CD14-positive monocyte (primary cell): ENCODE results near the gene DCAF8L1. TPM values are rescaled to one million over a fixed set of nuclear protein-coding genes. Genes with fewer than 3 reads are reported as not detected.

Source experiments
- DNase-seq, 3 donors: peaks; one replicate each; pipeline ENCODE4 v3.0.0-alpha.2; 2011 to 2022
- H2AFZ ChIP-seq: 2 replicates; pipeline ENCODE4 v1.6.0; 2012; ENCODE audit warnings: mild to moderate bottlenecking, low read depth, low read length, inconsistent platforms; ENCODE audit not compliant: insufficient read depth, poor library complexity, severe bottlenecking
- H3K27ac ChIP-seq, 2 donors: 1 replicate in 1 of 2; 2 replicates in 1 of 2; pipeline ENCODE4 v1.5.1; 2012 to 2013; ENCODE audit warnings: low read length in 2 of 2, control low read depth in 1 of 2, inconsistent platforms in 1 of 2, low read depth in 1 of 2, mild to moderate bottlenecking in 1 of 2
- H3K27me3 ChIP-seq, 2 donors: one replicate each; pipeline versions ENCODE4 v1.6.0 to v1.6.1; 2011 to 2013; ENCODE audit warnings: low read length in 2 of 2; ENCODE audit not compliant: control insufficient read depth in 2 of 2, insufficient read depth in 2 of 2
- H3K36me3 ChIP-seq, 2 donors: replicated peaks in 1 of 2; 1 replicate in 1 of 2; 2 replicates in 1 of 2; pipeline versions ENCODE4 v1.5.1 to v1.6.1; 2012 to 2013; ENCODE audit warnings: low read length in 2 of 2, control low read depth in 1 of 2, inconsistent platforms in 1 of 2, mild to moderate bottlenecking in 1 of 2; ENCODE audit not compliant: insufficient read depth in 2 of 2, control insufficient read depth in 1 of 2
- H3K4me1 ChIP-seq, 2 donors: 1 replicate in 1 of 2; 2 replicates in 1 of 2; pipeline versions ENCODE4 v1.5.1 to v1.6.1; 2012 to 2013; ENCODE audit warnings: low read length in 2 of 2, control low read depth in 1 of 2, inconsistent platforms in 1 of 2, mild to moderate bottlenecking in 1 of 2, moderate library complexity in 1 of 2; ENCODE audit not compliant: insufficient read depth in 2 of 2, control insufficient read depth in 1 of 2
- H3K4me2 ChIP-seq: replicated peaks from 2 replicates; pipeline ENCODE3; 2012; ENCODE audit warnings: low read length, moderate library complexity, mild to moderate bottlenecking; ENCODE audit not compliant: poor library complexity, severe bottlenecking; ENCODE audit errors: extremely low read depth
- H3K4me3 ChIP-seq, 3 experiments: fragments of 200-600 bp in 1 of 3; sonication (generic) in 1 of 3; replicated peaks in 1 of 3; 1 replicate in 2 of 3; 2 replicates in 1 of 3; pipeline ENCODE4 v1.5.1; 2011 to 2013; ENCODE audit warnings: low read length in 3 of 3, mild to moderate bottlenecking in 3 of 3, control low read depth in 2 of 3, low read depth in 2 of 3, inconsistent platforms in 1 of 3, moderate library complexity in 1 of 3
- H3K79me2 ChIP-seq: 2 replicates; pipeline ENCODE4 v1.6.0; 2012; ENCODE audit warnings: mild to moderate bottlenecking, control low read depth, inconsistent platforms, low read length, moderate library complexity; ENCODE audit not compliant: insufficient read depth
- H3K9ac ChIP-seq: 2 replicates; pipeline ENCODE4 v1.6.0; 2017; ENCODE audit warnings: low read length, mild to moderate bottlenecking; ENCODE audit not compliant: insufficient read depth, poor library complexity, severe bottlenecking
- H3K9me3 ChIP-seq, 2 donors: replicated peaks in 1 of 2; 1 replicate in 1 of 2; 2 replicates in 1 of 2; pipeline versions ENCODE4 v1.5.1 to v1.6.1; 2012 to 2013; ENCODE audit warnings: low read length in 2 of 2, control low read depth in 1 of 2; ENCODE audit not compliant: control insufficient read depth in 1 of 2, insufficient read depth in 1 of 2
- H4K20me1 ChIP-seq: 2 replicates; pipeline ENCODE4 v1.6.0; 2012; ENCODE audit warnings: mild to moderate bottlenecking, low read length, control low read depth, moderate library complexity; ENCODE audit not compliant: insufficient read depth
- H3K27ac Mint-ChIP-seq, 7 donors: one replicate each; pipeline ENCODE4 v1.8.0; 2020; ENCODE audit warnings: mild to moderate bottlenecking in 7 of 7, mixed read lengths in 7 of 7, moderate library complexity in 6 of 7, inconsistent platforms in 2 of 7
- H3K27me3 Mint-ChIP-seq, 3 donors: one replicate each; pipeline ENCODE4 v1.8.0; 2021 to 2022; ENCODE audit warnings: low read depth in 3 of 3, mild to moderate bottlenecking in 3 of 3, mixed read lengths in 3 of 3, moderate library complexity in 3 of 3, inconsistent platforms in 1 of 3
- H3K36me3 Mint-ChIP-seq, 2 donors: one replicate each; pipeline ENCODE4 v1.8.0; 2020; ENCODE audit warnings: mixed read lengths in 2 of 2, inconsistent platforms in 1 of 2, mild to moderate bottlenecking in 1 of 2
- H3K4me1 Mint-ChIP-seq: one replicate; pipeline ENCODE4 v1.8.0; 2020; ENCODE audit warnings: mild to moderate bottlenecking, mixed read lengths
- H3K4me3 Mint-ChIP-seq, 2 donors: one replicate each; pipeline ENCODE4 v1.8.0; 2020; ENCODE audit warnings: mild to moderate bottlenecking in 2 of 2, mixed read lengths in 2 of 2, moderate library complexity in 1 of 2
- H3K9me3 Mint-ChIP-seq, 7 donors: one replicate each; pipeline ENCODE4 v1.8.0; 2020 to 2022; ENCODE audit warnings: mixed read lengths in 7 of 7, mild to moderate bottlenecking in 6 of 7, moderate library complexity in 6 of 7, inconsistent platforms in 2 of 7
- CTCF ChIP-seq: fragments of 200-600 bp; IDR thresholded peaks from one replicate; pipeline ENCODE4 v1.8.0; 2022; ENCODE audit warnings: antibody characterized with exemption, mild to moderate bottlenecking
- WGBS: methylation state at CpG from one replicate; pipeline ENCODE4 v1.1.5; 2013; ENCODE audit warnings: missing lambda C conversion rate; ENCODE audit not compliant: insufficient coverage; 5-methylcytosine and 5-hydroxymethylcytosine counted together
- intact Hi-C, 2 donors: fragments of 100-400 bp; cut with micrococcal nuclease; formaldehyde crosslinking; loops; one replicate each; pipeline versions ENCODE4 v1.15.0 to v1.15.1; 2023
- polyA minus RNA-seq: library from RNA; depleted of rRNA, polyadenylated mRNA; stranded (reverse); fragments of >200 nt; gene quantifications from 2 replicates; pipeline ENCODE4 v1.2.3, GENCODE V29; 2012
- polyA plus RNA-seq, 3 donors: library from polyadenylated mRNA; depleted of rRNA in 1 of 3; unstranded in 2 of 3; stranded (reverse) in 1 of 3; fragments of 300-500 nt in 2 of 3; fragments of >200 nt in 1 of 3; fragmentation: Illumina TruSeq in 2 of 3; gene quantifications; 1 replicate in 2 of 3; 2 replicates in 1 of 3; pipeline ENCODE4 v1.2.3, GENCODE V29; 2012 to 2021
- total RNA-seq, 12 experiments: library from RNA in 1 of 12; stranded (reverse) in 1 of 12; fragments of 120-200 nt in 1 of 12; gene quantifications; one replicate each; pipeline ENCODE4 v1.2.4 and lab custom pipeline; 2013 to 2026; ENCODE audit warnings: mixed read lengths in 6 of 12, inconsistent platforms in 1 of 12

DCAF8L1 gene
- total RNA-seq (2013) = not detected
- polyA plus RNA-seq (not detected), polyA minus RNA-seq (not detected in 2 replicates), total RNA-seq (lab: John Stamatoyannopoulos, UW) (0 to 0.75 (median 0) reads per million in 11 experiments)

- Mint-ChIP-seq H3K9me3 (peaks cover 2 to 16% (median 7%) of the 10 kb centered on the region in 7 donors), H3K27ac (no peak within 1 kb of the TSS), H3K4me3 (no peak within 1 kb of the TSS), H3K4me1 (no peaks in the 10 kb centered on the region), H3K36me3 (no peaks in the 10 kb centered on the region), H3K27me3 (peaks cover 0 to 2% (median 0%) of the 10 kb centered on the region in 3 donors)
- Histone ChIP-seq H2AFZ (no peak within 1 kb of the TSS), H3K36me3 (no peaks in the 10 kb centered on the region), H3K9ac (no peak within 1 kb of the TSS), H3K4me2 (no peak within 1 kb of the TSS), H4K20me1 (no peaks in the 10 kb centered on the region), H3K4me3 (no peak within 1 kb of the TSS), H3K79me2 (no peaks in the 10 kb centered on the region), H3K27ac (no peak within 1 kb of the TSS), H3K27me3 (no peaks in the 10 kb centered on the region), H3K4me1 (no peaks in the 10 kb centered on the region), H3K9me3 (peaks cover 5 to 10% of the 10 kb centered on the region in 2 donors)
- intact Hi-C loops = no loop called here
- DNase-seq = no peak
- TF ChIP-seq CTCF = no peak
- WGBS = 91% methylated on average over 6 of the region's 14 CpGs
These were observed at the start of gene DCAF8L1 for GRCh38 chrX:27981349-27981748. TSS of gene DCAF8L1 (minus strand) at chrX:27981449. CDS start at chrX:27981334, 115 bp downstream.

GRCh38 chrX:28022371-28022770 is 41.1 kb upstream of the DCAF8L1 start:
- H3K4me3 ChIP-seq = no peak overlapping the region
- H3K9me3 ChIP-seq = peaks cover 0 to 3% of the 10 kb centered on the region in 2 donors
- no peaks in the 10 kb centered on the region for H3K27me3 ChIP-seq
- no peaks in the 10 kb centered on the region for H3K4me1 Mint-ChIP-seq
- no peak overlapping the region for H3K4me3 Mint-ChIP-seq
- WGBS = no CpG with 5 or more reads among the region's 2 CpGs
- no peak for TF ChIP-seq CTCF
- H3K4me1 ChIP-seq = no peaks in the 10 kb centered on the region
- H4K20me1 ChIP-seq = no peaks in the 10 kb centered on the region
- DNase-seq = no peak
- H3K9me3 Mint-ChIP-seq = peaks cover 0 to 7% (median 4%) of the 10 kb centered on the region in 7 donors
- H3K36me3 Mint-ChIP-seq = no peaks in the 10 kb centered on the region
- H3K9ac ChIP-seq = no peak overlapping the region
- H2AFZ ChIP-seq = no peak overlapping the region
- H3K27ac Mint-ChIP-seq = no peak overlapping the region
- intact Hi-C loops = no loop called here
- H3K27ac ChIP-seq = no peak overlapping the region
- no peak overlapping the region for H3K4me2 ChIP-seq
- H3K27me3 Mint-ChIP-seq = no peaks in the 10 kb centered on the region
- H3K79me2 ChIP-seq = no peaks in the 10 kb centered on the region
- no peaks in the 10 kb centered on the region for H3K36me3 ChIP-seq
